ENCODE results near the gene TIMP2.

Gene TIMP2

GRCh38 chr17:78812855-78813254, 112.3 kb downstream of the TIMP2 start:
- no peak for DNase-seq (ENCODE audit: low read depth)

- no peak for DNase-seq (ENCODE audit: low read depth)
These were observed 117.0 kb downstream of the TIMP2 start for GRCh38 chr17:78808163-78808562.

DNA sequence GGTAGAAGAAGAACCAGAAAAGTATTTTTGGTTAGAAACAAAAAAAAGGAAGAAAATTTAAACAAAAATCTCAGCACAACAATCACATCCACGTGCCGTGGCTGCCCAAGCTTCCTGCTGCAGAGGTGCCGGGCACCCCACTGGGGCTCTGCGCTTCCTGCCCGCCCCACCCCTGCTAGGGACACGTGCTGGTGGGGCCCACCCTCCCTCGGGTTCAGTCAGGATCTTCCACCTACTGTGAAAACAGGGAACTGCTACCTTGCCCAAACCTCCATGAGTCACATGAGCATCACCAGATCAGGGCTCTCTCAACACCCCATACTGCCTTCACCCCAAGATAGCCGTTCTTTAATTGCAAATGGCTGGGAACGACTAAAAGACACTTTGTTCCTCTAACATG, 118.7 kb downstream of the TIMP2 start:
- peak; percentile 64 for DNase-seq (ENCODE audit: low read depth)

- peak; percentile 72 for DNase-seq (ENCODE audit: low read depth)
These were observed 119.9 kb downstream of the TIMP2 start for GRCh38 chr17:78805301-78805700.

DNA sequence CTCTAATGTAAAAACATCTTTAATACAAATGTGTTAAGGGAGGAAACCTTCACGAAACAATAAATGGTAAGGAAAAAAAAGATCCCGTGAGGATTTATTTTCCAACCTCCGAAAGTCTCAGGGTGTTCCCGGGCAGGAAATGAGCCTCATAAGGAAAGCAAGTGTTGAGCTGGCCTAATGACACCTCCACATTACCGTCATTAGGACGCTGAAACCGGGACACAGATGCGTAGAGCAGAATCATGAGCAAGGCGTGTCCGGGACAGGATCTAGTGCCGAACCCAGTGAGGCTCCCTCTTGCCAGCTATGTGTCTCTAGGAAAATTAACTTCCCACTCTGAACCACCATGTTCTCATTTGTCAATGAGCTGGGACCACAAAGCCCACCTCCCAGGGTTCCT, 120.4 kb downstream of the TIMP2 start:
- no peak for DNase-seq (ENCODE audit: low read depth)

GRCh38 chr17:78803186-78803845, 121.9 kb downstream of the TIMP2 start:
- no peak for DNase-seq (ENCODE audit: low read depth)
